LNCaP clone FGC (cell line): ENCODE measurements around the gene CTDSP2.

Experiments
- DNase-seq: peaks from one replicate; pipeline ENCODE4 v3.0.0-alpha.2; 2011; ENCODE audit warnings: low read depth
- H3K4me3 ChIP-seq: 2 replicates; pipeline ENCODE4 v1.5.1; 2011; ENCODE audit warnings: mild to moderate bottlenecking, low read depth, low read length, control low read depth
- CTCF ChIP-seq: IDR thresholded peaks from 2 replicates; pipeline ENCODE4 v1.5.1; 2012; ENCODE audit warnings: mild to moderate bottlenecking; ENCODE audit not compliant: control insufficient read depth, insufficient read depth; ENCODE audit errors: extremely low read depth

The CTDSP2 gene

GRCh38 chr12:57829025-57829777 lies 17.3 kb downstream of the CTDSP2 start:
- no peak for DNase-seq
- no peak overlapping the region for H3K4me3 ChIP-seq
- no peak for TF ChIP-seq CTCF

- no peak for TF ChIP-seq CTCF
- DNase-seq, result no peak
- H3K4me3 ChIP-seq, result no peak overlapping the region
Measured at GRCh38 chr12:57826966-57827365, 19.6 kb downstream of the CTDSP2 start.

GRCh38 chr12:57826400-57826799 lies 20.1 kb downstream of the CTDSP2 start:
- no peak for TF ChIP-seq CTCF

GRCh38 chr12:57825451-57825850 lies 21.1 kb downstream of the CTDSP2 start:
- H3K4me3 ChIP-seq, result no peak overlapping the region
- no peak for TF ChIP-seq CTCF
- DNase-seq, result no peak

More at GRCh38 chr12:57826400-57826799, 20.1 kb downstream of the CTDSP2 start:
- DNase-seq, result no peak
- no peak overlapping the region for H3K4me3 ChIP-seq

GRCh38 chr12:57823908-57824640 lies 22.5 kb downstream of the CTDSP2 start:
- H3K4me3 ChIP-seq, result no peak overlapping the region
- no peak for DNase-seq
- no peak for TF ChIP-seq CTCF

- no peak for TF ChIP-seq CTCF
- no peak for DNase-seq
Measured at GRCh38 chr12:57823131-57823907, 23.2 kb downstream of the CTDSP2 start.

More at GRCh38 chr12:57823131-57823907, 23.2 kb downstream of the CTDSP2 start:
- H3K4me3 ChIP-seq, result no peak overlapping the region
